GM13977 (cell line): ENCODE measurements around the gene CORT.

Source experiments
- DNase-seq: peaks from one replicate; pipeline ENCODE4 v3.0.0; 2012; ENCODE audit warnings: low spot score
- CTCF ChIP-seq: IDR thresholded peaks from 2 replicates; pipeline ENCODE4 v1.5.1; 2012; ENCODE audit warnings: mild to moderate bottlenecking, control low read depth; ENCODE audit not compliant: insufficient read depth; ENCODE audit errors: extremely low read depth, missing control alignments
- in situ Hi-C: fragments of 300-500 bp; cut with MboI; formaldehyde crosslinking; loops from one replicate; pipeline ENCODE4 v1.12.0; 2022; ENCODE audit warnings: low sequenced_read_pairs, low pct_unique_long_range_greater_than_20kb, mixed read lengths, inconsistent platforms; ENCODE audit not compliant: unreplicated experiment

The CORT gene

GRCh38 chr1:10430216-10431069 is 19.4 kb upstream of the CORT start, which contains the start of gene CENPS:
TSS of gene CENPS (plus strand) at chr1:10430433. CDS start at chr1:10430518, 85 bp downstream.
- peak; percentile 99 for TF ChIP-seq CTCF
- DNase-seq = peak; percentile 99
- in situ Hi-C loops = loop anchor here (10.0 kb wide), 1 partner anchor 54 kb away; no protein-coding TSS in a partner anchor

GRCh38 chr1:10431070-10431730 is 18.6 kb upstream of the CORT start:
- no peak for TF ChIP-seq CTCF
- in situ Hi-C loops = loop anchor here (10.0 kb wide), 1 partner anchor 54 kb away; no protein-coding TSS in a partner anchor
- DNase-seq = peak; percentile 35

- in situ Hi-C loops = loop anchor here (10.0 kb wide), 1 partner anchor 52 kb away; no protein-coding TSS in a partner anchor
- no peak for DNase-seq
- TF ChIP-seq CTCF = no peak
Measured at GRCh38 chr1:10432910-10433700, 16.7 kb upstream of the CORT start.

- TF ChIP-seq CTCF = no peak
- in situ Hi-C loops = loop anchor here (10.0 kb wide), 1 partner anchor 51 kb away; no protein-coding TSS in a partner anchor
- no peak for DNase-seq
Measured at GRCh38 chr1:10433790-10434189, 16.0 kb upstream of the CORT start.

GRCh38 chr1:10434590-10434989 is 15.2 kb upstream of the CORT start:
- DNase-seq = no peak
- in situ Hi-C loops = loop anchor here (10.0 kb wide), 1 partner anchor 50 kb away; no protein-coding TSS in a partner anchor
- TF ChIP-seq CTCF = no peak

GRCh38 chr1:10437052-10437451 is 12.8 kb upstream of the CORT start:
- TF ChIP-seq CTCF = no peak
- DNase-seq = no peak
- in situ Hi-C loops = loop anchor here (10.0 kb wide), 1 partner anchor 48 kb away; no protein-coding TSS in a partner anchor
